ENCODE measurements around the gene GNGT2. TPM values are rescaled to one million over a fixed set of nuclear protein-coding genes. Genes with fewer than 3 reads are reported as not detected.

GNGT2 gene
- total RNA-seq = 2.1 TPM
- long read RNA-seq, partial matches to known transcripts = 0 of 2 reads
- long read RNA-seq, other reads (novel, unspliced or antisense) = 2 of 2 reads

DNA sequence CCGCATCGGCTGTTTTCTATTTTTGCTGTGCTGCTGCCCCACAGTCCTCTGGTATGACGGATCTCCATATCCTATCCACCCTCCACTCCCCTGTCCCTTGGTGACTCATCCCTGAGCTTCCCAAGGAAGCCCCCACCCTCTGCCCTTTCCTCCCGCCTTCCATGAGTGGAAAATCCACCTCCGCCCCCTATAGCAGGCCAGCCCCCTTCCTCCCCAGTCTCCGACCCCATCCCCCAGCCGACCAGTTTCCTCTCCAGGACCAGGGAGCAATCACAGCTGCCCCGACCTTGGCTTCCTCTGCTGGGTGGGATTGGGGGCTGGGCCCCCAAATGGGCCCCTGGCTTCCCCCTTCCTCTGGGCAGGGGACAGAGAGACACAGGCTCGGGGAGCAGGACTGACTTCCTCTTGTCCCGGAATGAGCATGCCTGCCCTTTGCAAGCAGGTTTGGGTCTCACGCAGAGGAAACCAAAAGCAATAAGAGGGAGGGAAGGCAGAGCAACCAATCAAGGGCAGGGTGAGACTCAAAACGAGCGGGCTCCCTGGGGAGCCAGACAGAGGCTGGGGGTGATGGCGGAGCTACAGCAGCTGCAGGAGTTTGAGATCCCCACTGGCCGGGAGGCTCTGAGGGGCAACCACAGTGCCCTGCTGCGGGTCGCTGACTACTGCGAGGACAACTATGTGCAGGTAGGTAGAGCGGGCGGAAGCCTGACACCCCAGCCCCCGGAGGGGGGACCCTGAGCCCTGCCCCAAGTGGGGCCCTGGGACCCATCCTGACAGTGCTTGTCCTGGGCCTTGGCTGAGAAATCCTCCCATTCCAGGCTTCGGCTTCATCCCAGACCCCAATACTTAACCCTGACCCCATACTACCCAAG lies at the start of gene GNGT2, which contains the start of gene ABI3:
TSS of gene GNGT2 (minus strand) at position 417 of the 872 bp plus-strand sequence. CDS start 3,152 bp downstream, outside the sequence.
TSS of gene ABI3 (plus strand) at position 550 of the 872 bp plus-strand sequence. CDS start at position 568, 18 bp downstream.
- intact Hi-C loops (cut with DNase I) = no loop called here
- ATAC-seq (ENCODE audit: poor library complexity) = peak; percentile 72
- DNase-seq = peak; percentile 55

DNA sequence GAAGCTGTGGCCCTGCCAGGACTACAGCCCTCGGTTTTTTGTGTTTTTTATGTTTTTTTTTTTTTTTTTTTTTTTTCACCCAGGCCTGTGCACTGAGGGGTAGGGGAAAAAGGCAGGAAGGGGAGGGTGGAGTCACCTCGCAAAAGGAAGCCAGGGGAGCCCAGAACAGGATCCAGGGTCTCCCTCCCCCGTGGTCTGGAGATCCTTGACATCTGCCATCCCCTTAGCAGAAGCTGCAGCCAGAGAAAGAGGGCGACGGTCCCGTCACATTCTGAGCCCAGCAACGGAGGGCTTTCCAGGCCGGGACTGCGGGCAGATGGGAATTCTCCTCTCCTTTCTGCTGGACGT lies 49.3 kb upstream of the GNGT2 start:
- intact Hi-C loops (cut with DNase I) = no loop called here
- ATAC-seq (ENCODE audit: poor library complexity) (peak; percentile 8), DNase-seq (peak; percentile 46)

DNA sequence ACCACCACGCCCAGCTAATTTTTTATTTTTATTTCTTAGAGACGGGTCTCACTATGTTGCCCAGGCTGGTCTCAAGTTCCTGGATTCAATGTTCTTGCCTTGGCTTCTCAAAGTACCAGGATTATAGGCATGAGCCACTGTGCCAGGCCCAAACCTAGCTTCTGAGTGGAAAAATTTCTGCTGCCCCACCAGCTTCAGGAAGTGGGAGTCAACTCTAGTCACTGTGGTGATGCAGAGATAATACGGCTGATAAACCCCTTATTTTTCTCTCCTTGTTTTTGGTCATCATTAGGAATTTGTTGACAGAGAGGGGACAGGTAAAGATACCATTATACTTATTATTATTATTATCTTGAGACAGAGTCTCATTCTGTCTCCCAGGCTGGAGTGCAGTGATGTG lies 48.0 kb upstream of the GNGT2 start:
- DNase-seq (no peak), ATAC-seq (ENCODE audit: poor library complexity) (no peak)
- intact Hi-C loops (cut with DNase I) = no loop called here

DNA sequence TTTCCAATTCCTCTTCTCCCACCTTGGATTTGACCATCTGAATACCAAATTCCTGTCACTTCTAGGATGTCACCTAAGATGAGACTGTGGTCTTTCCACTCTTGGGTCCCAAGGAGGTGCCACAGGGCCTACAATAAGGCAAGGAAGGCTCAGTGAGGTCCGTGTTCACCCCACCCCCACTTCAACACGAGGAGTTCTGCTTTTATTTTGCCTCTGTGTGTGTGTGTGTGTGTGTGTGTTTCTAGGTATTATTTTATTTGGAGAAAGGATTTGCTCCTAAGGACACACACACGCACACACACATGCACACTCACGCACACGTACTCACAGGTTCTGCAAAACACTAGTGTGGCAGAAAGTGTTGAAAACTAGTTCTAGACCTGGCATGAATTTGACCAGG lies 44.8 kb upstream of the GNGT2 start:
- no peak for ATAC-seq (ENCODE audit: poor library complexity)
- DNase-seq = no peak
- intact Hi-C loops (cut with DNase I) = no loop called here

DNA sequence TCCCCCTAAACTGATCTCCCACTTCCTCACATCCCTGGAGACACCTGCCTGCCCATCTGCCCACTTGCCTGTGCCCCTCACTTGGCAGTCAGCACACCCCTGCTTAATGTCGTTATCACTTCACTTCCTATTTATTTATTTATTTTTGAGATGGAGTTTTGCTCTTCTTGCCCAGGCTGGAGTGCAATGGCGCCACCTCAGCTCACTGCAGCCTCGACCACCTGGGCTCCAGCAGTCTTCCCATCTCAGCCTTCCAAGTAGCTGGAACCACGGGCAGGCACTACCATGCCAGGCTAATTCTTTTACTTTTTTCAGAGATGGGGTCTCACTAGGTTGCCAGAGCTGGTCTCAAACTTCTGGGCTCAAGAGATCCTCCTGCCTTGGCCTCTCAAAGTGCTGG lies 43.7 kb upstream of the GNGT2 start:
- ATAC-seq (ENCODE audit: poor library complexity) (no peak), DNase-seq (no peak)
- intact Hi-C loops (cut with DNase I) = no loop called here

DNA sequence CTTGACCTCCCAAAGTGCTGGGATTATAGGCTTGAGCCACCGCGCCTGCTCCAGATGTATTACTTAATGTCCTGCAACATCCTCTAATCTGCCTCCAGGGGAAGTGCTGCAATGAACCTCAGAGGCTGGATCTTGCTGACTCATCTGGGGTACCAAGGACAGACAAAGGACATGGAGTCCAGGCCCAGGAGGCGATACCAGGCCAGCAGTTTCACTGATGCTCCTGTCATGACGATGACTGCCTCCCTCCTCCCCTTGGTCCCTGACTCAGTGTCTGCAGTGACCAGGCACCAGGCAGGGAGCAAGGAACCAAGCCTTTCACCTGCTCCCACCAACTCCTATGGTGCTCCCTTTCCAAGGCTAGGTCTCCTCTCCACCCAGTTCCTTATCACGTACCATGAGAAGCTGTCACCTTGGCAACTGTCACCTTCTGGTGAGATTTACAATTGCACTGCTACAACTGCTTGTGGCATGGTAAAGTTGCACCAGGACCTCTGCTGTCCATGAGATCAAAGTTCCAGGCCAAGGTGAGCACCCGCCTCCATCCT lies 41.8 kb upstream of the GNGT2 start:
- intact Hi-C loops (cut with DNase I) = no loop called here
- DNase-seq (peak; percentile 48), ATAC-seq (ENCODE audit: poor library complexity) (peak; percentile 47)

DNA sequence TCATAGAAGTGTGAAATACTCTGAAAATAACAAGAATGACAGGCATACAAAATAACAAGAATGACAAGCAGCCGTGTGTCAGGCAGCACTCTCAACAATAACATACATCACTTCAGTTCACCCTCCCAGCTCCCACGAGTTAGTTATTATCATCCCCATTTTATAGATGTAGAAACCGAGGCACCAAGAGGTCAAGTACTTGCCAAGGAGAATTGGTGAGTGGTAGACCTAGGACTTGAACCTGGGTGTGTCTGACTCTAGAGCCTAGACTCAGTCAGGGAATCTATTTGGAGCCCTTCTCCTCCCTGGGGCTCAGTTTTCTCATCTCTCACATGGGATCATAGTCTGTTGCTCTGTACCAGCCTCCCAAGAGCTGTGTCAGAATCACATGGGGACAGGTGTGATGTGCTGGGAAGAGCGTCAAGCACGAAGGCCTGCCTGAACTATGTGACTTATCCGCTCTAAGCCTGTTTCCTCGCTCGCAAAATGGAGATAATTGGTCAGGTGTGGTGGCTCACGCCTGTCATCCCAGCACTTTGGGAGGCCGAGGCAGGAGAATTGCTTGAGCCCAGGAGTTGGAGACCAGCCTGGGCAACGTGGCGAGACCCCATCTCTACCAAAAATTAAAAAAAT lies 39.6 kb upstream of the GNGT2 start:
- DNase-seq (no peak), ATAC-seq (ENCODE audit: poor library complexity) (no peak)
- intact Hi-C loops (cut with DNase I) = no loop called here

DNA sequence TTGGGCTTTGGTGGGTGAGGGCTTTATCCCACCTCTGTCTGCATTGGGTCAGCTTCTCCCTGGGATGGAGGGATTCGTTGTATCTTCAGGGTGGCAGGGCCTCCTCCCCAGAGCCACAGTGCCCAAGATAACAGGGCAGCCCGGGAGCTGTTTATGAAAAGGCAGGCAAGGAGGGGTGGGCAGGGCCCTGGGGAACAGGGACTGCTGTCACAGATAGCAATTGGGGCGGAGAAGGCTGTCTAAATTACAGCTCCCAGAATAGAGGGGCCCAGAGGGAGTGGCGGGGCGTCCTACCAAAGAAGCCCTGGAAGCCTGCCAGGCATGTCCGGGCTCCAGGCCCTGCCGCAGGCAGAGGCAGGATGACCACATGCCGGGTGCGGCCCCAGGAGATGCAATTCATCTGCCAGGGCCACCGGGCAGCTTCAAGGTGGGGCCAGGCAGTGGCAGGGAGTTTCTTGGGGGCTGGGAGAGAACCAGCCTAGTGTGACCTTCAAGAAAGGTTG lies 39.0 kb upstream of the GNGT2 start:
- ATAC-seq (ENCODE audit: poor library complexity) (peak; percentile 82), DNase-seq (peak; percentile 75)
- intact Hi-C loops (cut with DNase I) = no loop called here

DNA sequence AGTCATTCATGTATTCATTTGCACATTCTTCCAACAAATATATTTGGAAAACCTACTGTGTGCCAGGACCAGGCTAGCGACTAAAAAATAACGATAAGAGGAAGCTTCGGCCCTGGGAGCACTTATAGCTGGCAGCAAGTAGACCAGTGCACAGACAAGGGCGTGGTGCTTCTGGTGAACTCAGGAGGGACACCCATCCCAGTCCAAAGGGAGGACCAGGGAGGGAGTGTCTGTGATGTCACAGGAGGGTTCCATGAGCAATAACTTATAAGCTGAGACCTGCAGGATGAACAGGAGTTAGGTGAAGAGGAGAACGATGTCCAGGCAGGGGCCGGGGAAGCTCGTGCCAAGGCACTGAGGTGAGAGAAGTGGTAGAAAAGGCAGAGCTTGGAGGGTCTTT lies 37.6 kb upstream of the GNGT2 start:
- intact Hi-C loops (cut with DNase I) = no loop called here
- DNase-seq = no peak
- no peak for ATAC-seq (ENCODE audit: poor library complexity)

DNA sequence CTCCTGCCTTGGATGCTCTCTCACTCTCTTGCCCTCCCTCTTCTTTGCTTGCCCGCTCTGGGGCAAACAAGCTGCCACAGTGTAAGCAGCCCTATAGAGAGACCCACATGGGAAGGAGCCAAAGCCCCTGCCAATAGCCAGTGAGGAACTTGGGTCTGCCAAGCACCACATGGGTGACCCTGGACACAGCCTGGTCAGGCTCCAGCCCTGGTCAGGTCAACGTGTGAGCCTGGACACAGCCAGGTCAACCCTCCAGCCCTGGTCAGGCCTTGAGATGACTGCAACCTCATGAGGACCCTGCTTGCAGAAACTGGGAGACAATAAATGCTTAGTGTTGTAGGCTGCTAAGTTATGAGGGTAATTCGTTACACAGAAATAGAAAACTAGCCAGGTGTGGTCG lies 34.5 kb upstream of the GNGT2 start:
- ATAC-seq (ENCODE audit: poor library complexity) (no peak), DNase-seq (no peak)
- intact Hi-C loops (cut with DNase I) = no loop called here

DNA sequence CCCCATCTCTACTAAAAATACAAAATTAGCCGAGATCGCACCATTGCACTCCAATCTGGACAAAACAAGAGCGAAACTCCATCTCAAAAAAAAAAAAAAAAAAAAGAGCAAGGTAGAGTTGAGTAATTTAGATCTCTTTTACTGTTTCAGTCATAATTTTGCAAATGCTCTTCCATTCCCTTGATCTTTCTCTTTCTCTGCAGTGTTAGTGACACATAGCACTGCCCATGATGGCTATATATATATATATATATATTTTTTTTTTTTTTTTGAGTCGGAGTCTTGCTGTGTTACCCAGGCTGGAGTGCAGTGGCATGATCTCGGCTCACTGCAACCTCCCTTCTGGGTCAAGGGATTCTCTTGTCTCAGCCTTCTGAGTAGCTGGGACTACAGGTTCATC lies 32.4 kb upstream of the GNGT2 start:
- intact Hi-C loops (cut with DNase I) = no loop called here
- no peak for ATAC-seq (ENCODE audit: poor library complexity)
- no peak for DNase-seq

DNA sequence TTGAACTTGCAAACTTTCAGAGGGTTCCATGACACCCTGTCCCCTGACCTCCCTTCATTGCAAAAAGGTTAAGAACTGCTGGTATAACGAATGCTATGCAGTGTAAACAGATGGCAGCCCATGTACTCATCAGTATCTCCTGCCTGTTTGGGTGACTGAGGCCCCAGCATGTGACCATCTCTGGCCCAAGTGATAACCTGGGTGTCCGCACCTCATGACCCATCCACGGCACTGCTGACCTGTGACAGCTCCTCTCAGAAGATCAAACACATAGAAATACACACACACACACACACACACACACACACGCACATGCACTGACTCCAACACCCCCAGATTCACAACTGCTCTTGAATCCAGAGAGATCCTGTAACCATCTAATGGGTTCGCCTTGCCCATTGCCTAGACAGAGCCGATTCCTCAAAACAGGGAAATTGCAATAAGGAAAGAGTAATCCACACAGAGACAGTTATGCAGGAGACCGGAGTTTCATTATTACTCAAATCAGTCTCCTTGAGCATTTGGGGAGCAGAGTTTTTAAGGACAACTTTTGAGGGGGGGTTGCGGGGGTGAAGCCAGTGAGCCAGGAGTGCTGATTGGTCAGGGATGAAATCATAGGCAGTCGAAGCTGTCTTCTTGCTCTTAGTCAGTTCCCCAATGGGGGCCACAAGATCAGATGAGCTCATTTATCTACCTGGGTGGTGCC lies 31.5 kb upstream of the GNGT2 start:
- no peak for DNase-seq
- intact Hi-C loops (cut with DNase I) = no loop called here
- no peak for ATAC-seq (ENCODE audit: poor library complexity)

DNA sequence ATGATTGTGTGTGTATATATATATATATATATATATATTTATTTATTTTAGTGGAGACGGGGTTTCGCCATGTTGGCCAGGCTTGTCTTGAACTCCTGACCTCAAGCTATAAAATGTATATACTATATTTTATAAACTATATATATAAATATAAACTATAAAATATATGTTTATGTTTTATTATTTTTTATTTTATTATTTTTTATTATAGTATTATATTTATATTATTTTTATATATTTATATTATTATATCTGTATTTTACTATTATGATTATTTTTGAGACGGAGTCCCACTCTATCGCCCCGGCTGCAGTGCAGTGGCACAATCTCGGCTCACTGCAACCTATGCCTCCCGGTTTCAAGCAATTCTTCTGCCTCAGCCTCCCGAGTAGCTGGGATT lies 30.7 kb upstream of the GNGT2 start:
- intact Hi-C loops (cut with DNase I) = no loop called here
- ATAC-seq (ENCODE audit: poor library complexity) (no peak), DNase-seq (no peak)

DNA sequence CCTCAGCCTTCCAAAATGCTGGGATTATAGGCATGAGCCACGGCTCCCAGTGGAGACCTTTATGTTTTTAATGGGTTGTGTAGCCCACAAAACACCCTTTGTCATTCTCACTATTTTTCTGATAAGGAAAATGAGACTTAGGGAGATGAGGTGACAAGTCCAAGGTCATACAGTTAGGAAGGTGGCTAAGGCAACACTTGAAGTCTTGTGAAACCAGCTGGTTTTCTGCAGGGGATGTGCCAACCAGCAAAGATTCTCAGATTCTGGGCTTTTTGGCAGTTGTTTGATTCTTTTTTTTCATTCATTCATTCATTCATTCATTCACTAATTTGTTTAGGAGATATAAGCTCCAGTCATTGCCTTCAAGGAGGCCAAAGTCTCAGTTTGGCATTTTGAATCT lies 30.2 kb upstream of the GNGT2 start:
- ATAC-seq (ENCODE audit: poor library complexity) = no peak
- no peak for DNase-seq
- intact Hi-C loops (cut with DNase I) = no loop called here

DNA sequence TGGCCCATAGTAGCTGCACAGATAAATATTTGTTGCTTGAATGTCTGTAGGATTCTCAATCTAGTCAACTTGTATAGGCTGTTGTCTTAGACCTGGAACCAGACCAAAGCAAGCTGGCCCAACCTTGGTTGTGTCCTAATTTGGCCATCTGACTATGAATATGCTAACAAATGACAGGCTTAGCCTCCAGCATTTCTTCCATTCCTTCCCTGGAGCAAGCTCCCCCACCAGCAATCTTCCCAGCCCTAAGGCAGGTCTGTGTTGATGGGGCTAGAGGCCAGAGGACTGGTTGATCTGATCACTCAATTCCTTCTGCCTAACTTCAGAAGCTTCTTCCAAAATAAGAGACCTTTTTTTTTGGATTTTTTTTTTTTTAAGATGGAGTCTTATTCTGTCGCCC lies 29.6 kb upstream of the GNGT2 start:
- DNase-seq (no peak), ATAC-seq (ENCODE audit: poor library complexity) (no peak)
- intact Hi-C loops (cut with DNase I) = no loop called here

DNA sequence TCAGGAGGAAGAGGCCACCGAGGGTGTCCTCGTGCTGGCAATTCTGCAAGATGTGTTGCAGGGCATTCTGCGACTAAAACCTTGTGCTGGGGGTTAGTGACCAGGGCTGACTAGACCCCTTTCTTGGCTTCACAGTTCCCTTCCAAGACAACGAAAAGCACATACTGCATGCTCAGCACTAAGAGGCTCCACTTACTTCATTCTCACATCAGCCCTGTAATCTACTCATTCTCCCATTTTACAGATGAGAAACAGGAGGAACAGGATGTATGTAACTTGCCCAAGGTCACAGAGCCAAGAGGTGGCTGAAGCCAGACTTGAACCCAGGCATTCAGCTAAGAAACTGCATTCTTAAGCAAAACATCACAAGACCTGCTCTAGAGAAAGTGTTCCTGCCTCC lies 25.5 kb upstream of the GNGT2 start:
- DNase-seq (no peak), ATAC-seq (ENCODE audit: poor library complexity) (no peak)
- intact Hi-C loops (cut with DNase I) = no loop called here

DNA sequence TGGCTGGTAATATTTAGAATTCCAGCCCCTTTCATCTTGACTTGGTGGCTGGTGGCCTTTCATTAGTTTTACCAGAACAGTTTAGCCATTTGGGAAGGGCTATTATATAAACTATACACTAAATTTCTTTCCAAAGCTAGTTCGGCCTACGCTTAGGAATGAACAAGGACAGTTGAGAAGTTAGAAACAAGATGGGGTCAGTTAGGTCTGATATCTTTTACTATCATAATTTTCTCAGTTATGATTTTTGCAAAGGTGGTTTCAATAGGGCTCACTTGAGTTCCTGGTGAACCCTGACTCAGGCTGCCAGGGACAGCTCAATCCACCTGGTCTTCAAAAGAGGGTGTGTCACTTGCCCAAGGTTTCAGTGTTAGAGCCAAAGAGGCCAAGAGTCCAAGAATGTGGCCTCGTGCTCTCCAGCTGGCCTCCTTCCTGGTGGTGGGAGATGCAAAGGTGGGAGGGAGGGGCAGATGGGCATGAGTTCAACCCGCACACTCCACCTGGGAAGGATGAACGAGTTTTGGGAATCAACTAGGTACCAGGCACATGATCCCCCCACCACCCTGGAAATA lies 24.2 kb upstream of the GNGT2 start:
- intact Hi-C loops (cut with DNase I) = no loop called here
- DNase-seq (no peak), ATAC-seq (ENCODE audit: poor library complexity) (no peak)

DNA sequence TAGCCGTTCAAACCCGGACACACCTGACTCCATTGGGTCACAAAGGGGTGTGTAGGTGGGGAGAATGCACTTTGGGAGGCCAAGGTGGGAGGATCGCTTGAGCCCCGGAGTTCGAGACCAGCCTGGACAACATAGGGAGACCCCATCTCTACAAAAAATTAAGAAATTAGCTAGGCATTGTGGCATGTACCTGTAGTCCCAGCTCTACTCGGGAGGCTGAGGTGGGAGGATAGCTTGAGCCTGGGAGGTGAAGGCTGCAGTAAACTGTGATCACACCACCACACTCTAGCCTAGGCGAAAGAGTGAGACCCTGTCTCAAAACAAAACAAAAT lies 21.2 kb upstream of the GNGT2 start:
- ATAC-seq (ENCODE audit: poor library complexity) (no peak), DNase-seq (no peak)
- intact Hi-C loops (cut with DNase I) = no loop called here
